Retinal pigment epithelial cell (primary cell): ENCODE measurements around the gene HSD17B4.

ENCODE experiments used
- DNase-seq: peaks from one replicate; pipeline ENCODE4 v3.0.0-alpha.2; 2010; ENCODE audit warnings: low read depth
- H3K4me3 ChIP-seq: 2 replicates; pipeline ENCODE4 v1.5.1; 2011; ENCODE audit warnings: mild to moderate bottlenecking, low read length, control low read depth, moderate library complexity
- TF ChIP-seq, protein P1 (sequence below): conservative IDR thresholded peaks from 2 replicates; pipeline ENCODE4 v1.5.1; 2011; ENCODE audit warnings: low read depth, low read length, control low read depth, inconsistent platforms

Gene HSD17B4

GRCh38 chr5:119532637-119533036 lies 80.3 kb downstream of the HSD17B4 start:
- no peak overlapping the region for H3K4me3 ChIP-seq
- DNase-seq: no peak
- TF ChIP-seq, protein P1, sequence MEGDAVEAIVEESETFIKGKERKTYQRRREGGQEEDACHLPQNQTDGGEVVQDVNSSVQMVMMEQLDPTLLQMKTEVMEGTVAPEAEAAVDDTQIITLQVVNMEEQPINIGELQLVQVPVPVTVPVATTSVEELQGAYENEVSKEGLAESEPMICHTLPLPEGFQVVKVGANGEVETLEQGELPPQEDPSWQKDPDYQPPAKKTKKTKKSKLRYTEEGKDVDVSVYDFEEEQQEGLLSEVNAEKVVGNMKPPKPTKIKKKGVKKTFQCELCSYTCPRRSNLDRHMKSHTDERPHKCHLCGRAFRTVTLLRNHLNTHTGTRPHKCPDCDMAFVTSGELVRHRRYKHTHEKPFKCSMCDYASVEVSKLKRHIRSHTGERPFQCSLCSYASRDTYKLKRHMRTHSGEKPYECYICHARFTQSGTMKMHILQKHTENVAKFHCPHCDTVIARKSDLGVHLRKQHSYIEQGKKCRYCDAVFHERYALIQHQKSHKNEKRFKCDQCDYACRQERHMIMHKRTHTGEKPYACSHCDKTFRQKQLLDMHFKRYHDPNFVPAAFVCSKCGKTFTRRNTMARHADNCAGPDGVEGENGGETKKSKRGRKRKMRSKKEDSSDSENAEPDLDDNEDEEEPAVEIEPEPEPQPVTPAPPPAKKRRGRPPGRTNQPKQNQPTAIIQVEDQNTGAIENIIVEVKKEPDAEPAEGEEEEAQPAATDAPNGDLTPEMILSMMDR: no peak

GRCh38 chr5:119537704-119538103 lies 85.4 kb downstream of the HSD17B4 start:
- H3K4me3 ChIP-seq: no peak overlapping the region
- DNase-seq: no peak
- TF ChIP-seq, protein P1: no peak

DNA sequence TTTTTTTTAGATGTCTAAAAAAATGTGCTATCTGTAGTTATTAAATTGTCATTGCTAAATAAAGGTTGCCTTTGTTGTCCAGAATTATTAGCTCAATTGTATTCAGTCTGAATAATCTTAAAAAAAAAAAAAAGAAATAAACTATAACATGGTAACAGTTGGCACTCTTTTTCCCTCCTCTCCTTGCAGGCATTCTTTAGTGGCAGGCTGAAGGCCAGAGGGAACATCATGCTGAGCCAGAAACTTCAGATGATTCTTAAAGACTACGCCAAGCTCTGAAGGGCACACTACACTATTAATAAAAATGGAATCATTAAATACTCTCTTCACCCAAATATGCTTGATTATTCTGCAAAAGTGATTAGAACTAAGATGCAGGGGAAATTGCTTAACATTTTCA lies 89.4 kb downstream of the HSD17B4 start:
- H3K4me3 ChIP-seq: no peak overlapping the region
- DNase-seq: no peak
- TF ChIP-seq, protein P1: no peak

- no peak overlapping the region for H3K4me3 ChIP-seq
- TF ChIP-seq, protein P1: no peak
- DNase-seq: no peak
Measured at GRCh38 chr5:119551819-119552218, 99.5 kb downstream of the HSD17B4 start.

DNA sequence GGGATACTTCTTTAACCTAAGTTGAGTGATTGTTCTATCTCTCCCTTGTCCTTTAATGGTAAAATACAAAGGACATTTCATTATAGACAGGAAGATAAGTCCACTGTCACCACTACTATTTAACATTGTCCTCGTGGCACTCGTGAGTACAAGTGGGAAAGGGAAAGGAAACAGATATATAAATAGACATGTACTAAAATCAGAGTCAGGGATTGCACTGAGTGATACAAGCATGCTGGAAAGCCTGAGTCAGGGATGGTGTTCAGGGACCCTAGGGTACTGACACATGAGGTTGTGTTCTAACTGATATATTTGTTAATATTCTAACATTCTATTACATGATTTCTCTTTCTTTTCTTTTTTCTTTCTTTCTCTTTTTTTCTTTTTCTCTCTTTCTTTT lies 102.3 kb downstream of the HSD17B4 start:
- TF ChIP-seq, protein P1: no peak
- no peak for DNase-seq
- no peak overlapping the region for H3K4me3 ChIP-seq

DNA sequence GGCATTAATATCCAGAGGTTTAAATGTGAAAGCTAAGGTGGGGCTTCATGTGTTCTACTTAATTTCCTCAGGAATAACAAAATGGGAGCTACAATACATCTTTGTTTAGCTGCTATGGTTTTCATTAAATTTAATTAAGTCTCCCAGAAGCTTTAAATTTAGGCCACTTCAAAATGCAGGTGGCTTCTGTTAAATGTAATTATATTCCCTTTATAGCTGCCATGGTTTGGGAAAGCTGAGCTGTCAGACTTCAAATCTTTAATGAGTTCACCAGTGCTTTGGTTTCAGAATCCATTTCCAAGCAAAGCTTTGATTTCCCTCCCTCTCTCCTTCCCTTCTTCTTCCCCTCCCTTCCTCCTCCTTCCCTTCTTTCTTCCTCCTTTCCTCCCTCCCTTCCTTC lies 118.6 kb downstream of the HSD17B4 start:
- TF ChIP-seq, protein P1: no peak
- no peak overlapping the region for H3K4me3 ChIP-seq
- DNase-seq: no peak

- H3K4me3 ChIP-seq: no peak overlapping the region
- TF ChIP-seq, protein P1: peak; percentile 36
- no peak for DNase-seq
Measured at GRCh38 chr5:119578937-119579336, 126.6 kb downstream of the HSD17B4 start.
